HEK293 (cell line): ENCODE results near the gene FAM171A2.

Experiments used
- CTCF ChIA-PET: fragments of 350-600 bp; formaldehyde crosslinking; extraction: SDS; loops from one replicate; lab custom pipeline; 2021; ENCODE audit warnings: antibody characterized with exemption; lab: Yijun Ruan, JAX
- POLR2A ChIA-PET: fragments of 300-600 bp; formaldehyde crosslinking; extraction: SDS; loops from one replicate; lab custom pipeline; 2020; ENCODE audit warnings: antibody characterized with exemption, inconsistent platforms; lab: Yijun Ruan, JAX
- H3K27ac ChIP-seq: fragments of 200-500 bp; sonication (Bioruptor generic); 2 replicates; pipeline ENCODE4 v1.5.1; 2014; ENCODE audit warnings: low read depth, low read length, control low read depth, inconsistent platforms; ENCODE audit errors: extremely low read depth
- H3K36me3 ChIP-seq, 2 experiments: fragments of 200-500 bp in 1 of 2; sonication (Bioruptor generic) in 1 of 2; 1 replicate in 1 of 2; 2 replicates in 1 of 2; pipeline ENCODE4 v1.5.1; 2014 to 2017; ENCODE audit warnings: inconsistent platforms in 2 of 2, low read length in 2 of 2; ENCODE audit not compliant: control insufficient read depth in 2 of 2, insufficient read depth in 1 of 2
- H3K4me1 ChIP-seq: fragments of 200-500 bp; sonication (Bioruptor generic); 2 replicates; pipeline ENCODE4 v1.5.1; 2014; ENCODE audit warnings: mild to moderate bottlenecking, low read length, inconsistent platforms; ENCODE audit not compliant: control insufficient read depth, insufficient read depth
- H3K4me3 ChIP-seq: 2 replicates; pipeline ENCODE4 v1.5.1; 2011; ENCODE audit warnings: low read depth, mild to moderate bottlenecking, control low read depth, low read length, moderate library complexity
- H3K9me3 ChIP-seq: fragments of 200-500 bp; sonication (Bioruptor generic); 2 replicates; pipeline ENCODE4 v1.5.1; 2014; ENCODE audit warnings: low read depth, low read length, inconsistent platforms; ENCODE audit not compliant: control insufficient read depth, insufficient read depth
- GLI2 ChIP-seq: fragments of 450-650 bp; formaldehyde crosslinking; IDR thresholded peaks from 2 replicates; pipeline ENCODE4; 2017; ENCODE audit warnings: missing biosample characterization, missing genetic modification characterization, low read depth, borderline replicate concordance
- GLIS2 ChIP-seq: fragments of 450-650 bp; formaldehyde crosslinking; IDR thresholded peaks from 2 replicates; pipeline ENCODE4 v1.5.1; 2016; ENCODE audit warnings: missing biosample characterization, missing genetic modification characterization
- KLF8 ChIP-seq: fragments of 450-650 bp; formaldehyde crosslinking; IDR thresholded peaks from 2 replicates; pipeline ENCODE4 v1.5.1; 2016; ENCODE audit warnings: missing biosample characterization, missing genetic modification characterization
- ZNF10 ChIP-seq: fragments of 450-650 bp; formaldehyde crosslinking; IDR thresholded peaks from 2 replicates; pipeline ENCODE4 v1.5.1; 2017; ENCODE audit warnings: missing biosample characterization, missing genetic modification characterization
- ZNF132 ChIP-seq: fragments of 450-650 bp; formaldehyde crosslinking; IDR thresholded peaks from 2 replicates; pipeline ENCODE4 v1.5.1; 2017; ENCODE audit warnings: missing biosample characterization, missing genetic modification characterization, borderline replicate concordance
- ZNF169 ChIP-seq: fragments of 450-650 bp; formaldehyde crosslinking; IDR thresholded peaks from 2 replicates; pipeline ENCODE4 v1.5.1; 2016; ENCODE audit warnings: missing biosample characterization, missing genetic modification characterization
- ZNF223 ChIP-seq: fragments of 450-650 bp; formaldehyde crosslinking; IDR thresholded peaks from 2 replicates; pipeline ENCODE4 v1.5.1; 2016; ENCODE audit warnings: missing biosample characterization, missing genetic modification characterization
- ZNF274 ChIP-seq, 2 experiments: fragments of 200-500 bp in 1 of 2; fragments of 450-650 bp in 1 of 2; sonication (Bioruptor generic) in 1 of 2; formaldehyde crosslinking in 1 of 2; IDR thresholded peaks; 2 replicates each; pipeline versions ENCODE4 v1.5.1 to v1.6.1; 2014 to 2016; ENCODE audit warnings: borderline replicate concordance in 1 of 2, inconsistent platforms in 1 of 2, low read length in 1 of 2, missing biosample characterization in 1 of 2, missing genetic modification characterization in 1 of 2
- ZNF311 ChIP-seq: fragments of 450-650 bp; formaldehyde crosslinking; IDR thresholded peaks from 2 replicates; pipeline ENCODE4 v1.5.1; 2017; ENCODE audit warnings: missing biosample characterization, missing genetic modification characterization, borderline replicate concordance
- ZNF426 ChIP-seq: fragments of 450-650 bp; formaldehyde crosslinking; IDR thresholded peaks from 2 replicates; pipeline ENCODE4 v1.5.1; 2017; ENCODE audit warnings: missing biosample characterization, missing genetic modification characterization, mild to moderate bottlenecking, inconsistent platforms, moderate library complexity
- ZNF530 ChIP-seq: fragments of 450-650 bp; formaldehyde crosslinking; IDR thresholded peaks from 2 replicates; pipeline ENCODE4 v1.5.1; 2016; ENCODE audit warnings: low read depth, missing biosample characterization, missing genetic modification characterization
- ZNF558 ChIP-seq: fragments of 450-650 bp; formaldehyde crosslinking; IDR thresholded peaks from 2 replicates; pipeline ENCODE4 v1.5.1; 2016; ENCODE audit warnings: missing biosample characterization, missing genetic modification characterization
- ZNF596 ChIP-seq: fragments of 450-650 bp; IDR thresholded peaks from 2 replicates; pipeline ENCODE4 v1.5.0; 2018; ENCODE audit warnings: missing biosample characterization, mild to moderate bottlenecking, missing genetic modification characterization, moderate library complexity
- ZNF626 ChIP-seq: fragments of 450-650 bp; sonication (Bioruptor Pico); formaldehyde crosslinking; IDR thresholded peaks from 2 replicates; pipeline ENCODE4 v1.5.1; 2018; ENCODE audit warnings: missing biosample characterization, missing genetic modification characterization, inconsistent platforms
- ZNF654 ChIP-seq: fragments of 450-650 bp; formaldehyde crosslinking; IDR thresholded peaks from 2 replicates; pipeline ENCODE4 v1.5.1; 2016; ENCODE audit warnings: low read depth, missing biosample characterization, missing genetic modification characterization
- ZNF785 ChIP-seq: fragments of 450-650 bp; formaldehyde crosslinking; IDR thresholded peaks from 2 replicates; pipeline ENCODE4 v1.5.1; 2016; ENCODE audit warnings: missing biosample characterization, missing genetic modification characterization
- ZNF830 ChIP-seq: fragments of 450-650 bp; IDR thresholded peaks from 2 replicates; pipeline ENCODE4 v1.5.0; 2018; ENCODE audit warnings: missing biosample characterization, missing genetic modification characterization, low read depth, mild to moderate bottlenecking, moderate library complexity
- ZNF837 ChIP-seq: fragments of 450-650 bp; formaldehyde crosslinking; IDR thresholded peaks from 2 replicates; pipeline ENCODE4 v1.5.1; 2016; ENCODE audit warnings: missing biosample characterization, missing genetic modification characterization
- ZNF843 ChIP-seq: fragments of 450-650 bp; formaldehyde crosslinking; IDR thresholded peaks from 2 replicates; pipeline ENCODE4 v1.5.1; 2016; ENCODE audit warnings: missing biosample characterization, missing genetic modification characterization
- TF ChIP-seq, protein P1 (sequence below): fragments of 450-650 bp; IDR thresholded peaks from 2 replicates; pipeline ENCODE4 v1.5.1; 2018; ENCODE audit warnings: missing biosample characterization, missing genetic modification characterization
- TF ChIP-seq, protein P2 (sequence below): fragments of 450-650 bp; formaldehyde crosslinking; IDR thresholded peaks from 2 replicates; pipeline ENCODE4 v1.5.1; 2017; ENCODE audit warnings: missing biosample characterization, missing genetic modification characterization
- TF ChIP-seq, protein P3 (sequence below): fragments of 450-650 bp; formaldehyde crosslinking; IDR thresholded peaks from 2 replicates; pipeline ENCODE4 v1.5.1; 2016; ENCODE audit warnings: missing biosample characterization, missing genetic modification characterization, borderline replicate concordance

FAM171A2 gene

DNA sequence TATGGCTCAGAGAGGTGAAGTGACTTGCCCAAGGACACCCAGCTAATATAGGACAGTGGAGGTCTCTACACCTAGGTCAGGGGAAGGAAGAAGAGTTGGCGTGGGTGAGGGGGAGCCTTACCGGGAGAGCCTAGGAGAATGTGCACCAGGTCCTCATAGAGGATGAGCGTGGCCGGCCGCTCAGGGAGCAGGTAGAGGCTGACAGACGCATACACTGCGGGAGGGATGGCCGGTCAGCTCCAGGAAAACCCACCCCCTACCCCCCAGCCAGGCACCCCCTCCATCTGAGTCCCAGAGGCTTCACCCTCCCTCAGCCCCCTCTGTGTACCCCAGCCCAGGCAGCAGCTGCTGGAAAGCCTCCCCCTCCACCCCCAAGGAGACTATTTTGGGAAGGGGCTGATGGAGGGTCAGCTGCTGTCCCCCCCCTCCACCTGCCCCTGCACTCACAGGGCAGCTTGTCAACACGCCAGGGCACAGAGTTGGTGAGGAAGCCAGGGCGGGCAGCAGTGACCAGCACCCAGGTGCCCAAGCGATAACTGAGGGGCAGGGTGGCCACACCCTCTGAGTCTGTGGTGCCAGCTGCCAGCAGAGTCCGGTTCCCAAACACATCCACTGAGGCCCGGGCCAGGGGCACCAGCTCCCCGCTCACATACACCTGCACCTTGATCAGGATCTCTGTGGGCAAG lies 4.1 kb downstream of the FAM171A2 start:
- peaks cover 21% of the 10 kb centered on the region for H3K4me1 ChIP-seq
- POLR2A ChIA-PET: interaction anchor here (0.7 to 4.7 kb wide), 2 partner anchors 15 to 22 kb away, joined by 3 to 23 read pairs; partner anchors contain the start of gene GRN
- TF ChIP-seq ZNF596 (tag by site-specific recombination): no peak
- TF ChIP-seq ZNF530 (tag by site-specific recombination): no peak
- TF ChIP-seq ZNF830 (tag by site-specific recombination): no peak
- TF ChIP-seq ZNF654 (tag by site-specific recombination): no peak
- no peak for TF ChIP-seq ZNF843 (tag by site-specific recombination)
- no peak for TF ChIP-seq KLF8
- TF ChIP-seq ZNF132 (tag by site-specific recombination): no peak
- no peak for TF ChIP-seq GLI2
- no peak for TF ChIP-seq GLIS2 (tag by site-specific recombination)
- TF ChIP-seq, protein P1, sequence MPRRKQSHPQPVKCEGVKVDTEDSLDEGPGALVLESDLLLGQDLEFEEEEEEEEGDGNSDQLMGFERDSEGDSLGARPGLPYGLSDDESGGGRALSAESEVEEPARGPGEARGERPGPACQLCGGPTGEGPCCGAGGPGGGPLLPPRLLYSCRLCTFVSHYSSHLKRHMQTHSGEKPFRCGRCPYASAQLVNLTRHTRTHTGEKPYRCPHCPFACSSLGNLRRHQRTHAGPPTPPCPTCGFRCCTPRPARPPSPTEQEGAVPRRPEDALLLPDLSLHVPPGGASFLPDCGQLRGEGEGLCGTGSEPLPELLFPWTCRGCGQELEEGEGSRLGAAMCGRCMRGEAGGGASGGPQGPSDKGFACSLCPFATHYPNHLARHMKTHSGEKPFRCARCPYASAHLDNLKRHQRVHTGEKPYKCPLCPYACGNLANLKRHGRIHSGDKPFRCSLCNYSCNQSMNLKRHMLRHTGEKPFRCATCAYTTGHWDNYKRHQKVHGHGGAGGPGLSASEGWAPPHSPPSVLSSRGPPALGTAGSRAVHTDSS (tag by site-specific recombination): no peak
- no peak for TF ChIP-seq ZNF426 (tag by site-specific recombination)
- no peak for TF ChIP-seq ZNF837 (tag by site-specific recombination)
- H3K9me3 ChIP-seq: no peaks in the 10 kb centered on the region
- H3K36me3 ChIP-seq: peaks cover 0 to 23% of the 10 kb centered on the region in 2 experiments; a peak in 2 of 3 replicates
- H3K27ac ChIP-seq: no peak overlapping the region
- CTCF ChIA-PET: interaction anchor here (0.9 to 4.5 kb wide), 5 partner anchors 9 to 313 kb away, joined by 3 to 21 read pairs (median 8); partner anchors contain the start of gene GRN
- no peak overlapping the region for H3K4me3 ChIP-seq

- ChIA-PET POLR2A (interaction anchor here (0.7 to 1.0 kb wide), 2 partner anchors 22 to 141 kb away, joined by 3 read pairs; no protein-coding TSS in a partner anchor), CTCF (interaction anchor here (0.9 to 4.5 kb wide), 6 partner anchors 8 to 165 kb away, joined by 3 to 21 read pairs (median 5); partner anchors contain the start of gene GRN)
- peaks cover 21% of the 10 kb centered on the region for H3K4me1 ChIP-seq
- H3K4me3 ChIP-seq: no peak overlapping the region
- H3K27ac ChIP-seq: no peak overlapping the region
- peaks cover 0 to 23% of the 10 kb centered on the region in 2 experiments; a peak in 2 of 3 replicates for H3K36me3 ChIP-seq
- H3K9me3 ChIP-seq: no peaks in the 10 kb centered on the region
- no peak for TF ChIP-seq ZNF169 (tag by site-specific recombination)
- TF ChIP-seq, protein P2, sequence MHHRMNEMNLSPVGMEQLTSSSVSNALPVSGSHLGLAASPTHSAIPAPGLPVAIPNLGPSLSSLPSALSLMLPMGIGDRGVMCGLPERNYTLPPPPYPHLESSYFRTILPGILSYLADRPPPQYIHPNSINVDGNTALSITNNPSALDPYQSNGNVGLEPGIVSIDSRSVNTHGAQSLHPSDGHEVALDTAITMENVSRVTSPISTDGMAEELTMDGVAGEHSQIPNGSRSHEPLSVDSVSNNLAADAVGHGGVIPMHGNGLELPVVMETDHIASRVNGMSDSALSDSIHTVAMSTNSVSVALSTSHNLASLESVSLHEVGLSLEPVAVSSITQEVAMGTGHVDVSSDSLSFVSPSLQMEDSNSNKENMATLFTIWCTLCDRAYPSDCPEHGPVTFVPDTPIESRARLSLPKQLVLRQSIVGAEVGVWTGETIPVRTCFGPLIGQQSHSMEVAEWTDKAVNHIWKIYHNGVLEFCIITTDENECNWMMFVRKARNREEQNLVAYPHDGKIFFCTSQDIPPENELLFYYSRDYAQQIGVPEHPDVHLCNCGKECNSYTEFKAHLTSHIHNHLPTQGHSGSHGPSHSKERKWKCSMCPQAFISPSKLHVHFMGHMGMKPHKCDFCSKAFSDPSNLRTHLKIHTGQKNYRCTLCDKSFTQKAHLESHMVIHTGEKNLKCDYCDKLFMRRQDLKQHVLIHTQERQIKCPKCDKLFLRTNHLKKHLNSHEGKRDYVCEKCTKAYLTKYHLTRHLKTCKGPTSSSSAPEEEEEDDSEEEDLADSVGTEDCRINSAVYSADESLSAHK: no peak
- TF ChIP-seq ZNF311 (tag by site-specific recombination): no peak
- no peak for TF ChIP-seq ZNF274 (IDR thresholded peaks at IDR 0.05; ENCODE audit: low read length)
- TF ChIP-seq ZNF274 (tag by site-specific recombination; IDR thresholded peaks at IDR 0.05; ENCODE audit: borderline replicate concordance): no peak
- TF ChIP-seq ZNF558 (tag by site-specific recombination): no peak
- TF ChIP-seq ZNF785 (tag by site-specific recombination): no peak
- TF ChIP-seq ZNF626 (tag by site-specific recombination): no peak
- TF ChIP-seq, protein P3, sequence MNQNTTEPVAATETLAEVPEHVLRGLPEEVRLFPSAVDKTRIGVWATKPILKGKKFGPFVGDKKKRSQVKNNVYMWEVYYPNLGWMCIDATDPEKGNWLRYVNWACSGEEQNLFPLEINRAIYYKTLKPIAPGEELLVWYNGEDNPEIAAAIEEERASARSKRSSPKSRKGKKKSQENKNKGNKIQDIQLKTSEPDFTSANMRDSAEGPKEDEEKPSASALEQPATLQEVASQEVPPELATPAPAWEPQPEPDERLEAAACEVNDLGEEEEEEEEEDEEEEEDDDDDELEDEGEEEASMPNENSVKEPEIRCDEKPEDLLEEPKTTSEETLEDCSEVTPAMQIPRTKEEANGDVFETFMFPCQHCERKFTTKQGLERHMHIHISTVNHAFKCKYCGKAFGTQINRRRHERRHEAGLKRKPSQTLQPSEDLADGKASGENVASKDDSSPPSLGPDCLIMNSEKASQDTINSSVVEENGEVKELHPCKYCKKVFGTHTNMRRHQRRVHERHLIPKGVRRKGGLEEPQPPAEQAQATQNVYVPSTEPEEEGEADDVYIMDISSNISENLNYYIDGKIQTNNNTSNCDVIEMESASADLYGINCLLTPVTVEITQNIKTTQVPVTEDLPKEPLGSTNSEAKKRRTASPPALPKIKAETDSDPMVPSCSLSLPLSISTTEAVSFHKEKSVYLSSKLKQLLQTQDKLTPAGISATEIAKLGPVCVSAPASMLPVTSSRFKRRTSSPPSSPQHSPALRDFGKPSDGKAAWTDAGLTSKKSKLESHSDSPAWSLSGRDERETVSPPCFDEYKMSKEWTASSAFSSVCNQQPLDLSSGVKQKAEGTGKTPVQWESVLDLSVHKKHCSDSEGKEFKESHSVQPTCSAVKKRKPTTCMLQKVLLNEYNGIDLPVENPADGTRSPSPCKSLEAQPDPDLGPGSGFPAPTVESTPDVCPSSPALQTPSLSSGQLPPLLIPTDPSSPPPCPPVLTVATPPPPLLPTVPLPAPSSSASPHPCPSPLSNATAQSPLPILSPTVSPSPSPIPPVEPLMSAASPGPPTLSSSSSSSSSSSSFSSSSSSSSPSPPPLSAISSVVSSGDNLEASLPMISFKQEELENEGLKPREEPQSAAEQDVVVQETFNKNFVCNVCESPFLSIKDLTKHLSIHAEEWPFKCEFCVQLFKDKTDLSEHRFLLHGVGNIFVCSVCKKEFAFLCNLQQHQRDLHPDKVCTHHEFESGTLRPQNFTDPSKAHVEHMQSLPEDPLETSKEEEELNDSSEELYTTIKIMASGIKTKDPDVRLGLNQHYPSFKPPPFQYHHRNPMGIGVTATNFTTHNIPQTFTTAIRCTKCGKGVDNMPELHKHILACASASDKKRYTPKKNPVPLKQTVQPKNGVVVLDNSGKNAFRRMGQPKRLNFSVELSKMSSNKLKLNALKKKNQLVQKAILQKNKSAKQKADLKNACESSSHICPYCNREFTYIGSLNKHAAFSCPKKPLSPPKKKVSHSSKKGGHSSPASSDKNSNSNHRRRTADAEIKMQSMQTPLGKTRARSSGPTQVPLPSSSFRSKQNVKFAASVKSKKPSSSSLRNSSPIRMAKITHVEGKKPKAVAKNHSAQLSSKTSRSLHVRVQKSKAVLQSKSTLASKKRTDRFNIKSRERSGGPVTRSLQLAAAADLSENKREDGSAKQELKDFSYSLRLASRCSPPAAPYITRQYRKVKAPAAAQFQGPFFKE (tag by site-specific recombination): no peak
- TF ChIP-seq ZNF10: no peak
- TF ChIP-seq ZNF223 (tag by site-specific recombination): no peak
Measured at GRCh38 chr17:44359006-44359405, 4.6 kb downstream of the FAM171A2 start.
